DOHH2 (cell line): ENCODE measurements around the gene YEATS4.

ENCODE experiments used
- CTCF ChIP-seq: fragments of 200-600 bp; sonication (generic); IDR thresholded peaks from one replicate; pipeline ENCODE4 v1.5.1; 2014; ENCODE audit warnings: antibody characterized with exemption, mild to moderate bottlenecking, low read depth, low read length; ENCODE audit not compliant: poor library complexity, severe bottlenecking
- EZH2phosphoT487 ChIP-seq: fragments of 200-600 bp; sonication (generic); IDR thresholded peaks from 2 replicates; pipeline ENCODE4 v1.6.1; 2017; ENCODE audit warnings: borderline replicate concordance, mild to moderate bottlenecking, antibody characterized with exemption, low read length, moderate library complexity, mixed read lengths

GRCh38 chr12:69313209-69313608 is 46.3 kb upstream of the YEATS4 start:
- TF ChIP-seq CTCF (no peak), EZH2phosphoT487 (no peak)
